NCI-H2081 (cell line): ENCODE data around the gene DHRS3.

ENCODE experiments used
- DNase-seq, 2 experiments: peaks; one replicate each; lab custom pipeline; 2025; lab: John Stamatoyannopoulos, UW

Gene DHRS3

DNA sequence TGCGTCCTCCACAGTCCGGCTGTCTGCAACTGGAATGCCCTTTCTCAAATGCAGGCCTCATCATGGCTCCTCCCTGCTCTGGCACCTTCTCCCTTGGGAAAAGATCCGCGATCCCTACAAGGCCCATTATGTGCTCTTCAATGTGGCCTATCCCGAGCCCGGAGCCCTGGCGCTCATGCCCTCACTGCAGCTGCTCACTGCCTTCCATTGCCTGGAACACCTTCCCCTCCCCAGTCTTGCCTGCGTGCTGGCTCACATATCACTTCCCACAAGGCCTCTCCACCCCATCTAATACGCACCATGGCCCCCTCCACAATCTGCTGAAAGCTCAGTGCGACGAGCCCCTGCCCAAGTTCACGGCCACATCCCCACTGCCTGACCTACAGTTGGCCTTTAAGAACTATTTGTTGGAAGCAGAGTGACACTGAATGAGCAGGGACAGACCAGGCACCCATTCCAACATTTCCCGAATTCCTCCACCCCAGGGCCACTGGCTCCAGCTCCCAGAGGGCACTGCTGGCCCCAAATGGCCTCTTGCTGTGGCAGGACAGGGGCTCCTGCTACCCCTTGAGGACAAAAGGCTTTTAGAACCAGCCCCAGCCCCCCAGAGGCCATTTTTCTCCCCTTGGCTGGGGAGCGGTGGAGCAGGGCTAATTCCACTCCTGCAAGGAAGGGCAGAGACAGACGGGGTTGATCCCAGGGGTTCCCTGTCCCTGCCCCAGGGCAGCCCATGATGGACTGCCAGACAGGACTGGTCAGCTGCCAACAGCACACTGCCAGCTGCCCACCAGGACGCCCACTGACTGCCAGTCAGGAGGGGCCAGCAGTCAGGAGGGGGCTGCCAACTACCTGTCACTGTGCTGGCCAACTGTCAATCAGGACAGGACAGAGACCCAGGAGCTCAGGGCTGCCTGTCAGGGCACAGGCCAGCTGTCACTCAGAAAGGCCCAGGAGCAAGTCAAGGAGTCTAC lies 64.8 kb downstream of the DHRS3 start:
- DNase-seq = no peak

DNA sequence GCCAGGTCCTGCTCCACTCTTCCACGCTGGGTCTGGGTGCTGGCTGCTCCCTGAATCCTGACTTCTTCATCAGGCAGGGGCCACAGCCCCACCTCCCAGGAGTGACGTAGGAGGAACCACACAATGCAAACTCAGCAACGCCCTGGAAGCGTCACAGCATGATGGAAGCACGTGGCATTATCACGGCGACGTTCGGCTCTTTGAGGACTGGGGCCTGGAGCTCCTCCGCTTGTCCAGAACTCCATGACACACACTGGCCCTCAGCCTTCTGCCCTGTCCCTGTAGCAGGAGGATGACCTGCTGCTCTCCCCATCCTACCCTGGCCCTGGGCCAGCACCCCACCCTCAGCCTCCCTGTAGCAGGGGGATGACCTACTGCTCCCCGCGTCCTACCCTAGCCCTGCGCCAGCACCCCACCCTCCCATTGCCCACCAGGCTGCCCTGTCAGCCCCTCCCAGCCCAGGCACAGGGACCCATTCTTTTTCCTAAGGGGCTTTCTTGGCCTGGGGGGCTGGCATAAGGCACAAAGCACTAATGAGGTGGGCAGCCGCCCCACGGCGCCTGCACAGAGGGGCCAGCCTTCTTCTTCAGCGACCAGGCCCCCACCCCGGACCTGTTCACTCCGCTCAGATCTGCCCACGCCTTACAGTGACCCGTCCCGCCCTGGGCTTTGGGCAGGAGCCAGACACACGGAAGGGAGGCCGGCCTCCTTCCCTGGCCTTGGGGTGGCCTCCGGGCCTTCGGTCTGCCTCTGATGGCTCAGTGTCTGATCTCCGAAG lies 65.7 kb downstream of the DHRS3 start:
- DNase-seq = no peak

DNA sequence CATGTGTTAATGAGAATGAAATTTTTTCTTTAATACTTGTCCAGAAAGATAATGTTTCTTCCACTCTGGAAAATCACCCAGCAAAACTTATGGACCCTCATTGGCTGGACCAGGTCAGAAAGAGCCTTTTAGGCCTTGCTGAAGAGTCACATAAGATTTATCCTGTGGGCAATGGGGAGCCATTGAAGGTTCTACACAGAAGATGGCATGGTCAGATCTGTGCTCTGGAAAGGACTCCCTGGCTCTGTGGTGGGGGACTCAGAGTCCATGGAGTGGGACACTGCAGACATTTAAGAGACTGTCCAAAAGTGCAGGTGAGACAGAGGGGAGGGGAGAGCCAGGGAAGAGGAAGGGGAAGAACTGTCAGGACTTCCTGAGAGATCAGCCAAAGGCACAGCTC lies 66.4 kb downstream of the DHRS3 start:
- no peak for DNase-seq

DNA sequence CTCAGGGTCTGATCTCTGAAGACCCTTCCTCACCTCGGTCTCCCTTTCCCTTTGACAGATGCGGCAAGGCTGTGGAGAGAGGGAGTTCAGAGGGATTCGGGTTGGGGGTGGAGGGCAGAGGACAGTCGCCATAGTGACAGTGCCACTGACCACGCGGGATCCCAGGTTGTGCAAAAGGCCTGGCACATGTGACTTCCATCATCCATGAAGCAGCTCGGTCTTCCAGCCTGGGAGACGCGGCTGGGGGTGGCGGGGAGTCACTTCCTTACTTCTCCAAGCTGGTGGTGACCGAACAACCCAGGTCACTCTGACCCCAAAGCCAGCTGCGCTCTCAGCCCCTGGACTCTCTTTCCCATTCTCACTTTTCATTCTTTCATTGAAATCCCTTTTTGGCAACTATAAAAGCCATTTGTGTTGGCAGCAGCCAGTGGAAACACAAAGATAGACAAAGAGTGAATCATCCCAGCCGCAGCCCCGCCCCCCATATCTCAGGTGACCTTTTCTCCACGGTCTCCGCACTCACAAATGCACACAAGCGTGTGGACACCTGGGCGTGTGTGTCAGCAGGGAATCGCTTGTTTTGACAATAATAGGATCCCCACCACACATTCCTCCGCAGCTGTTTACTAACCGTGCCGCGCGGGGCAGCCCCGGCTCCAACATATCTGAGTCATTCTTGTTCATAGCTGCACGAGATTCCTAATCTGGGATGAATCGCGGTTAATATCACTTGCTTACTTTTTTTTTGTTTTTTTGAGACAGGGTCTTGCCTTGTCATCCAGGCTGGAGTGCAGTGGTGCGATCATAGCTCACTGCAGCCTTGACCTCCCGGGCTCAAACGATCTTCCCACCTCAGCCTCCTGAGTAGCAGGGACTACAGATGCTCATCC lies 68.3 kb downstream of the DHRS3 start:
- DNase-seq = no peak

DNA sequence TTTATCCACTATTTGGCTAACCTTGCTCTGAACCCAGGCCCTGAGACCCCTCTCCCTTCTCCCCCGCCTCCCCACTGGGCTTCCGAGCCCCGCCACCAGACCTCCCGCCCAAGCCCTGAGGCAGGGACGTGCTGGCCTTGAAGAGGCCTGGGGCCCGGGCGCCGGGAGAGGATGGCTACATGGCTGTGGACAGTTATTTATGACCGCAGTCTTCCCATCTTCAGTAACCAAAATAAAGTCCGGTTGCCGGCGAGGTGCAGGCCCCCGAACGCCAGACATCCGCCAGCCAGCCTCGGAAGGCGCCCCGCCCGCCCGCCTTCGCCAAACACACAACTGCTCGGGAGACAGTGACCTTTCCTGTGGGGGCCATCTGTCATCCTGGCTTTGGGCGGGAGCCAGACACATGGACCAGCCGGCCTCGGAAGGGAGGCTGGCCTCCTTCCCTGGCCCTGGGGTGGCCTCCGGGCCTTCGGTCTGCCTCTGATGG lies 69.0 kb downstream of the DHRS3 start:
- DNase-seq = no peak

DNA sequence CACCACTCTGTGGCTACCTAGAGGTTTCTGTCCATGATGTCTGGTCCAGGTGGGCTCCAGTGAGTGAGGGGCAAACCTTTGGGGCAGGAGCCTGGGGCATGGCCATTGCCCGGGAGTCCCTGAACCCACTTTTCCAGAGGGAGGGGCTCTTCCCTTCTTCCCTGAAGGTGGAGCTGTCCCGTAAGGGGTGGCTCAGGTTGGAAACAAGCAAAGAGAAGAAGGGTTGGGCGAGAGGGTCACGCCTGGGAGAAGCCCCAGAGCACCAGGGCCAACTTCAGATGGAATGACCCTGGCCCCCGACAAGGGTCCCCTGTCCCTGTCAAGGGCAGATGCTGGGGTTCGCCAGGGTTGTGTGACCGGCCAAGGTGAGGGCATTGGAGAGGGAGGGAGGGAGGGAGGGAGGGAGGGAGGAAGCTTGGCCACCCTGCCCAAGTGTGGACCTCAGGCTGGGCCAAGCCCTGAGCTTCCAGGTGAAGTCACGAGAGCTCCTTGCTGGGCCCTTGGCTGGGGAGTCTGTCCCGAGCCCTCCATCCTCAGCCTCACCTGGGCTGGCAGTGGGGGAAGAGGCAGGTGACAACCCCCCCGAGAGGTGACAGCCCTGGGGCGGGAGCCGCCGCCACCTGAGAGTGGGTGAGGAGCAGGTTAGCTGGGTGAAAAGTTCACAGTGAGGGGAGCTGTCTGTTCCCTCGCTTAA lies 69.6 kb downstream of the DHRS3 start:
- DNase-seq = no peak

DNA sequence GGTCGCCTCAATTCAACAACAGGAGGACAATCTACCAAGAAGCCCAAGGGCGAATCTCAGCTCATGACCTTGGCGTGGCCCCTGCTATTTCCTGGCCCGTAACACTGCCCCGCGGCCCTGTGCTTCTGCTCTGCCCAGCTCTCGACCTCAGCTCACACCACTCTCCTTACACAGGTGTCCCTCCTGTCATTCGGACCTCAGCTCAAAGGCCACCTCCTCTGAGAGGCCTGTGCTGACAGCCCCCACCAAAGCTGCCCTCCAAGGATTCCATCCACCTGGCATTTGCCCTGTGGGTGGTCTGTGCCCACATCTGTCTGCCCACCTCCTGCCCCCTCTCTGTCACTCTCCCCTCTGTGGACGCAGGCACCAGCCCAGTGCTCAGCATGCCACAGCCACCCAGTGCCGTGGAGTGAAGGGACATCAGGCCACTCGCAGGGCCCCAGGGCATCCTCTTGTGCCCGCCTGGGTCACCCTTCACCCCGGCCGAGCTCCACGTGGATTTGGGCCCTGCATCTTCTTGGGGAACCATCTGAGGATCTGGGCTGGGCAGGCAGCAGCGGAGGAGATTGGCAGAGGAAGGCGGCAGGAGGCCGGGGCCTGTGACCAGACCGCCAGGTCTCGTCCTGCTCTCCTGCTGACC lies 70.3 kb downstream of the DHRS3 start:
- DNase-seq = no peak

DNA sequence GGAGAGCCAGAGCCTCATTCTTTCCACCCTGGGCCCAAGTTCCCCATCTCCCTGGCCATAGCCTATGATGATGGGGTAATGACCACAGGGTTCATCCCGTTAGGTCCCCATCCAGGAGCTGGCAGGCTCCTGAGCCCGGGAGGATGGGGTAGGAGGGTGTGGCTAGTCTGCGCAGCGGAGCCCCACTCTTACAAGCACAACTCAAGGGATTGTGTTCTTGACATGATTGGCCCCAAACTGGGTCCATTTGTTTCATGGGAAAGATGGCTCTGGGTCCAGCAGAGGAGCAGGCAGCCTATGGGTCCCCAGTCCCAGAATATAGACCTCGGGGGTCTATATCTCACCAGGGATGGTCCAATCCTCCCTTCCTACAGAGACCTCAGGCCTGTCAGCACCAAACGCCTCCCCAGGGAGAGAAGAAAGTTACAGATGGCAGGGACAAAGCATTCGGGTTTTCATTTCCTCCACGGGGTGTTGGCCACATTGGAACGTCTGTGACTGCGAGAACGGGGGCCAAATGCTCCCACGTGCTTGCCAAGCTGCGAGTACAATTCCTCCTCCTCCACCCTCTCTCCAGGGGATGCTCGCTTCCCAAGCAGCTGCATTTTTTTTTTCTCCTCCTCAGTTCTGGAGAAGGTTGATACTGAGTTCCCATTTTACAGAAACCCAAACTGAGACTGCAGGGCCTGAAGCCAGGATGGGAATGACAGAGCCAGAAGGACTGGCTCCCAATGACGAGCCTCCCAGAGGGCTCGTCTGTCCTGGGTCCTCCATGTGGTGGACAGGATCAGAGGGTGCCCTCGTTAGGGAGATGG lies 71.0 kb downstream of the DHRS3 start:
- DNase-seq = no peak

DNA sequence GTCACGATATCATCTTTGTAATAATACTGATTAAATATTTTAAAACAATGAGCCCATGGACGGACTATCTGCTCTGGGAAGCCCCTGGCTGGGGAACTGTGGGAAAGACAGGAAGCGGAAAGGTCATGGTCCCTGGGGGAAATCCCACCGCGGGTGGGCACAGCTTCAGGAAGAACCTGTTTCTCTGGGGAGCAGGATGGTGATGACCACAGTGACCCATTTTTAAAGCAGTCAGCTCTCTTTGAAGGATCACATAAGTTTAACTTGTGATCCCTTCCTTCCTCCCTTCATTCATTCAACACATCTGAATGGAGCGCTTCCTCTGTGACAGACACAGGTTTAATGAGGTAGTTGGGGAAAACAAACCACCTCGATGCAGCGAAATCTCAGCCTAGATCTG lies 73.0 kb downstream of the DHRS3 start:
- no peak for DNase-seq

DNA sequence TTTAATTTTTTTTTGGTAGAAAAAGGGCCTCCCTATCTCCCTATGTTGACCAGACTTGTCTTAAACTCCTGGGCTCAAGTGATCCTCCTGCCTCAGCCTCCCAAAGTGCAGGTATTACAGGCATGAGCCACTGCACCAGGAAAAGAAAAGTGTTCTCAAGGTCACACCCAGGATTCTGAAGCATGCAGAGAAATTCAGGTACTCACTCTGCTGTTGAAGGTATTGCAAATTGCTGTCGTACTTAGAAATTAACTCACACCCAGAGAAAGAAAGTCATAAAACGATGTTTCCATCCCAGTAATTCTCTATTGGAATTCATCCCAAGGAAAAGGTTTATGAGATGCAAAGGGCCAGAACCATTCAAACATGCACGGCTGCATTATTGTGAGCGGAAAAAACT lies 73.7 kb downstream of the DHRS3 start:
- DNase-seq = no peak

DNA sequence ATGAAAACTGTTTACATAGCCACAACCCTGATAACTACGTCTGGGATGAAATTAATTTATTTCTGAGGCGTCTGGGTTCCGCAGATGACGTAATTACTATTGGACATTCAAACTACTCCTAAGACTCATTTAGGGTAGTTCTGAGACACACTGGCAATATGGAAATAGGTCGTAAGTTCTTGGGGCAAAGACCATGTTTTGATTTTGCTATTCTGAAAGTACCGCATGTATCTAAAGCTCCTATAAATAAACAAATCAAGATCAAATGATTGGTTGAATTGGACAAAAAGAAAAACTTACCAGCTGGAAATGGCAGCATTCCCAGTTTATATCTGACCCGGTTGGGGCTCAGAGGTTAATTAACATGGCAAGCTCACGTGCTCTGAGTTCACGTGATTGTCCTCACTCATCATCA lies 74.3 kb downstream of the DHRS3 start:
- no peak for DNase-seq

DNA sequence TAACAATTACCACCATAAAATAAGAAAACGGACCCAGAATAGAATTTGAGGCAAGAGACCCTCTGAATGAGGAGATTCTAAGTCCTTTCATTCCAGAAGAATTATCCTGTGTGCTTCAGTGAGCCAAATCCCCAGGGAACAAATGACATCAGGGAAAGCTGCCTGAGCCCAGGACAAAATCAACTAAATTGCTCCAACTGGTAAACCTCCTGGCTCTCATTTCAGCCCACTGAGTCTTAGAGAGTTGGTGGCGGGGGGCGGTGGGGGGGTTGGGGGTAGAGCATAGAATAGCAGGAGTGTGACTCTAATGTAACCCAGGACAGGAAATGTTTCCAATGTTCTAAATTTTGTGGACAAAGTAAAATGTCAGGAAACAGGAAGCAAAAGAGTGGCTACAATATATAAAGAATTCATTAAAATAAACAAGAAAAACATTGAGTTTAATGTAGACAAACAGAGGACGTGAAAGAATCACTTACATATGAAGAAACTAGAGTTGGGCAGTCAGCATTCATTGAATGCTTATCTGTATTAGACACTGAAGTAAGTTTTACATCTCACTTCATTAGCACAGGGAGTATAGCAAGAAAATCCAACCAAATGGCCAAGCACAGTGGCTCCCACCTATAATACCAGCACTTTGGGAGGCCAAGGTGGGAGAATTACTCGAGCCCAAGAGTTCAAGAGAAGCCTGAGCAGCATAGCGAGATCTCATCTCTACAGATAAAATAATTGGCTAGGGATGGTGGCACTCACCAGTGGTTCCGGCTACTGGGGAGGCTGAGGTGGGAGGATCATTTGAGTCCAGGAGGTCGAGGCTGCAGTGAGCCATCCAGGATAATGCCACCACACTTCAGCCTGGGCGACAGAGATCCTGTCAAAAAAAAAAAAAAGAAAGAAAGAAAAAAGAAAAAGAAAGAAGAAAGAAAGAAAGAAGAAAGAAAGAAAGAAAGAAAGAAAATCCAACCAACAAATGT lies 75.1 kb downstream of the DHRS3 start:
- no peak for DNase-seq

DNA sequence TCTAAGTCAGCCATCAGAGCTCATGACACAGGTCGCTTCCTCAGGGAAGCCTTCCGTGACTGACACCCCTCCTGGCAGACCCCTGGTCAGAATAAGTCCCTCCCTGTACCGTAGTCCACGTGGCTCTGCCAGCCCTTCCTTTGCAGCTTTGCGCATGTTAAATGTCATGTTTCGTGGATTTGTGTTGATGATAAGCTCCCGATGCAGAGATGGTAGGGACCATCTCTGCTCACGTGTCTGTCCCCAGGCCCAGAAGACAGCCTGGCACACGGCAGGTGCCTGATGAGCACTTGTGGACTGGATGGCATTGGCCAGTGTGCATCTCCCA lies 75.9 kb downstream of the DHRS3 start:
- no peak for DNase-seq

DNA sequence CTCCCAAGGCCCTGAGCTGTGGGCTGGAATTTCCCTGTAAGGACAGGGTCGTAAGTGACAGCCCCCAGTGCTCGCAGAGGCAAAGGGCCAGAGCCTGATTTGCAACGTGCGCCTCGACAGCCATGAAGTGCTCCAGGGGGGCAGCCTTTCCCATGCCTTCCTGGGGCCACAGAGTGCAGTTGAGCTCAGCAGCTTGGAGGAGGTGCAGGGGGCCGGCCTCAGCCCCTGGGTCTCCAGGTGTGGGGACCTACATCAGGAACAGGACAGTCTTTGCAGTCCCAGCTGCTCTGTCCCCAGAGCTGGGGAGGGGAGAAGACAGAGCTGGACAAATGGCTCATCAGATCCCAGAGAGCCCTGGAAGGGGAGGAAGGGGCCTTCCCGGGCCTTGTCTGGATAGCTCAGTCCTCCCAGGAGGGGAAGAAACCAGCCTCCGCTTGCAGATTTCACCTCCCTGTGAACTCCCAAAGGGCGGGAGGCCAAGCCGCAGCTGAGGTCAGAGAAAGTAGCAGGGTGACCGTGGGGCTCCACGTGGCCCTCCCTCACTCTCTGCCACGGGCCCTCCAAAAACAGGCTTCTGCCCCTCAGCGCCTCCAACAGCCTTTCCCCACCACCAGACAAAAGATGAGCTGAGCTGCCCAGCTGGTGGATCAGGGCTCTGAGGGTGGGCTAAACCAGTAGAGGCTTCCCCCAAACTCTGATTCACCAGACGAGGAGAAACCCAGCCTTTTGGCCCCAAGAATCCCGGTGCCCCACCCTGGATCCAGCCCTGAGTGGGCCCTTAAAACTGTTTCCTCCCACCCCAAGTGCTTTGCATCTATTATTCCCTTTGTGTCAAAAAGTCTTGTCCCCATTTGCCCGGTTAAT lies 76.5 kb downstream of the DHRS3 start:
- DNase-seq = no peak

DNA sequence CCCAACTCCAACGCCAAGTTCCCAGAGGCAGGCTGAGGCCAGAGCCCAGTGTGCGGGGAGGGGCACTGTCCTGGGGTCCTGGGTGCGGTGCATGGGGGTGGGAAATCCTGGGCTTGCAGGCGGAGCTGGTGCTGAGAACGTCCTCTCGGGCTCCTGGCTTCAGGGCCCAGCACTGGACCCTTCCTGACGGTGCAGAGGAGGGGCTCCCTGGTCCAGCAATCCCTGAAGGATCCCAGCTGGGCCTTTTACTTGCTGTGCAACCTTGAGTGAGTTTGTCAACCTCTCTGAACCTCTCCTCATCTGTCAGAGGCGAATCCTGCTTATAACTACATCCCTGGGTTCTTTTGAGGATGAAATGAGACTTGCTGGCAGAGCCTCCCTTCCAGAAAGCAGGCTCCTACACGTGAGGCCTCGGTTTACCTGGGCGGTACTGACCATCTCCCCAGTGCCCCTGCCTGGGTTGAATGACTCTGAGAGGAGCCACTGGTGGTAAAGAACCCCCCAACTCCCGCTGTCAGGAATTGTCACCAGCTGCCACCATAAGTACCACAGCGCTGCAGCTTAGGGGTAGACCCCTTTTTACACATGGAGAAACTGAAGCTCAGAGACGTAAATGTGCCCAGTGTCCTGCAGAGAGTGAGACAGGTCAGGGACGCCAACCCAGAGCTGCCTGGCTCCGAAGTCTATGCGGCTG lies 77.3 kb downstream of the DHRS3 start:
- no peak for DNase-seq

DNA sequence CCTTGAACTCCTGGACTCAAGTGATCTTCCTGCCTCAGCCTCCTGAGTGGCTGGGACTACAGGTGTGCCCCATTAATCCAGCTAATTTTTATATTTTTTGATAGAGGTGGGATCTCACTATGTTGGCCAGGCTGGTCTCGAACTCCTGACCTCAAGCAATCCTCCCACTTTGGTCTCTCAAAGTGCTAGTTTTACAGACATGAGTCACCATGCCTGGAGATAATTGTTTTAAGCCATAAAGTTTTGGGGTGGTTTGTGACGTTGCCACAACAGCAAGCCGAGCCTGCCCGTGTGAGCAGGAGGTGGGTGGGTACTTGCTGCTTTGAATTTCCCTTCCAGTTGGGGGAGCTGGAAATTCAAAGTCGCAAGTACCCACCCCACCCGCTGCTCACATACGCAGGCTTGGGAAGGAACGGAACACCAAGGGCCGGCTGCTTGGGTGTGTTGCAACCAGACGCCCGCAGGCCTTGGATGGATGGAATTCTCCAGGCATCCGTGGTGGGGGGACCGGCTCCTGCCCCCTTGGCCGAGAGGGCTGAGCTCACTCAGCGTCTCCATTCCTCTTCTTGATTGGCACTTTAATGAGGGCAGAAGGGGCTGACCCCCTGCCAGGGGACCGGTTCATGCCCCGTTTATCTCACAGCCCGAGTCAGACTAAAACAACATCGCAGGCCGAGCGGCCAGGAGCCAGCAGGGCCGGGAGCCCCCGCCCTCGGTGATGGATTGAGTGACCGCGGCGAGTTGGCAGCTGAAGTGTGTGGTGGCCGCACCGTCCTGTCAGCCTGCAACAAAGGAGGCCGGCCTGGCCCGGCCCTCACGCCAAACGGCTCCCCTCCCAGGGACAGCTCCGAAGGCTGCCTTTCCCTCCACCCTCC lies 78.1 kb downstream of the DHRS3 start:
- DNase-seq = no peak
